NOMO-1 treated with DMSO at 0.1 percent for 48 hours (cell line): Measurements from ENCODE around the gene PRCC.
A peak's percentile ranks its signal among the peaks of the same experiment; 100 is the strongest.

ENCODE experiments used
- DNase-seq: peaks from one replicate; lab custom pipeline; 2025; ENCODE audit not compliant: unreplicated experiment; lab: John Stamatoyannopoulos, UW

Gene PRCC

GRCh38 chr1:156811168-156811567 lies 43.8 kb downstream of the PRCC start:
- DNase-seq = no peak

- DNase-seq = no peak
Measured at GRCh38 chr1:156812293-156812990, 45.1 kb downstream of the PRCC start.

- DNase-seq = no peak
Measured at GRCh38 chr1:156813298-156813697, 46.0 kb downstream of the PRCC start.

- DNase-seq = peak; percentile 54
Measured at GRCh38 chr1:156813750-156814570, 46.6 kb downstream of the PRCC start.

- DNase-seq = no peak
Measured at GRCh38 chr1:156814571-156815260, 47.4 kb downstream of the PRCC start.

- no peak for DNase-seq
Measured at GRCh38 chr1:156815307-156815826, 48.0 kb downstream of the PRCC start.

- DNase-seq = no peak
Measured at GRCh38 chr1:156815961-156816422, 48.7 kb downstream of the PRCC start.

- peak; percentile 44 for DNase-seq
Measured at GRCh38 chr1:156816561-156817328, 49.4 kb downstream of the PRCC start, which contains the start of gene SH2D2A. Gene SH2D2A (minus strand): TSS chr1:156816848. CDS start chr1:156816708, 140 bp downstream.

- no peak for DNase-seq
Measured at GRCh38 chr1:156821801-156822200, 54.5 kb downstream of the PRCC start.

GRCh38 chr1:156822680-156823079 lies 55.3 kb downstream of the PRCC start:
- DNase-seq = no peak

- no peak for DNase-seq
Measured at GRCh38 chr1:156823210-156823790, 56.0 kb downstream of the PRCC start.

GRCh38 chr1:156826630-156827029 lies 59.3 kb downstream of the PRCC start:
- no peak for DNase-seq

- no peak for DNase-seq
Measured at GRCh38 chr1:156828400-156829124, 61.2 kb downstream of the PRCC start.

GRCh38 chr1:156832434-156832833 lies 65.1 kb downstream of the PRCC start:
- no peak for DNase-seq

- no peak for DNase-seq
Measured at GRCh38 chr1:156833603-156834002, 66.3 kb downstream of the PRCC start.

- DNase-seq = no peak
Measured at GRCh38 chr1:156834322-156834721, 67.0 kb downstream of the PRCC start.

GRCh38 chr1:156836041-156836654 lies 68.8 kb downstream of the PRCC start:
- DNase-seq = no peak

GRCh38 chr1:156836892-156837291 lies 69.6 kb downstream of the PRCC start:
- DNase-seq = no peak

- DNase-seq = no peak
Measured at GRCh38 chr1:156838972-156839371, 71.6 kb downstream of the PRCC start.
